Activated CD8-positive, alpha-beta memory T cell treated with anti-CD3 and anti-CD28 coated beads, Interleukin-2, amount 10 ng/mL, durations not matched to agents 7 days and 5 days (primary cell): ENCODE results near the gene IL1F10. TPM values are rescaled to one million over a fixed set of nuclear protein-coding genes. Genes with fewer than 3 reads are reported as not detected.

Experiments used
- ATAC-seq: fragments of 150-1000 bp; cut with Tn5 transposase; one replicate; pipeline ENCODE4 v1.10.0; 2021; ENCODE audit warnings: moderate library complexity
- CTCF ChIA-PET: fragments of 350-600 bp; sonication (Branson Sonifier 250); formaldehyde crosslinking; loops from one replicate; lab custom pipeline; 2021; ENCODE audit warnings: antibody characterized with exemption; lab: Charles Lee
- DNase-seq: peaks from one replicate; pipeline ENCODE4 v3.0.0-alpha.2; 2020
- H3K27ac Mint-ChIP-seq: one replicate; pipeline ENCODE4 v1.8.0; 2021; ENCODE audit warnings: mild to moderate bottlenecking, mixed read lengths
- H3K27me3 Mint-ChIP-seq: one replicate; pipeline ENCODE4 v1.8.0; 2021; ENCODE audit warnings: mixed read lengths
- H3K36me3 Mint-ChIP-seq: one replicate; pipeline ENCODE4 v1.8.0; 2021; ENCODE audit warnings: mild to moderate bottlenecking, mixed read lengths
- H3K4me1 Mint-ChIP-seq: one replicate; pipeline ENCODE4 v1.8.0; 2021; ENCODE audit warnings: mixed read lengths
- H3K4me3 Mint-ChIP-seq: one replicate; pipeline ENCODE4 v1.8.0; 2021; ENCODE audit warnings: mild to moderate bottlenecking, moderate library complexity, mixed read lengths
- H3K9me3 Mint-ChIP-seq: one replicate; pipeline ENCODE4 v1.8.0; 2022; ENCODE audit warnings: low read depth, mixed read lengths
- total RNA-seq, 2 experiments: library from RNA; stranded (reverse); gene quantifications; one replicate each; pipeline ENCODE4 v1.2.3, GENCODE V29; 2021

The IL1F10 gene
- total RNA-seq, 2 experiments from 2014 or later, result not detected

DNA sequence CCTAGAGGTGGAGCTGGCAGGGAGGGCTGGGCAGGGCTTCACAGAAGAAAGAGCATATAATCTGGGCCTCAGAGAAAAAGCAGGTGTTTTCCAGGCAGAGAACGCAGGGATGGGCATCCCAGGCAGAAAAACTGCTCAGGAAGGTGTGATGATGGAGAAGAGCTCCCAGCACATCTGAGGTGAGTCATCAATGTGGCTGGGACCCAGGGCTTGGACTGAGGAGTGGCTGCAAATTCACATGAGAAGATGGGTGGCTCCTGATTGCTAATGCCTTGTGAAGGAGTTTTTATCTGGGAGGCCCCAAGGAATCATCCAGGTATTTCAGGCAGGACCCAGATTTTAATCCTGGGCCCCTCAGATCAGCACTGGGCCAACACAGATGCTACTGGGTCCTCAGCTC lies 10.2 kb downstream of the IL1F10 start:
- H3K4me3 Mint-ChIP-seq, result no peak overlapping the region
- H3K27me3 Mint-ChIP-seq, result no peaks in the 10 kb centered on the region
- H3K9me3 Mint-ChIP-seq, result no peaks in the 10 kb centered on the region
- no peak overlapping the region for H3K27ac Mint-ChIP-seq
- CTCF ChIA-PET, result interaction anchor here (1.0 to 12.6 kb wide), 5 partner anchors 12 to 313 kb away, joined by 3 to 182 read pairs (median 12); no protein-coding TSS in a partner anchor
- H3K4me1 Mint-ChIP-seq, result peaks cover 19% of the 10 kb centered on the region
- H3K36me3 Mint-ChIP-seq, result no peaks in the 10 kb centered on the region
- no peak for DNase-seq
- ATAC-seq, result no peak

- ATAC-seq, result no peak
- peaks cover 4% of the 10 kb centered on the region for H3K27me3 Mint-ChIP-seq
- CTCF ChIA-PET, result interaction anchor here (1.0 to 12.6 kb wide), 7 partner anchors 11 to 312 kb away, joined by 3 to 182 read pairs (median 12); no protein-coding TSS in a partner anchor
- H3K9me3 Mint-ChIP-seq, result no peaks in the 10 kb centered on the region
- no peak overlapping the region for H3K27ac Mint-ChIP-seq
- H3K4me3 Mint-ChIP-seq, result no peak overlapping the region
- H3K36me3 Mint-ChIP-seq, result no peaks in the 10 kb centered on the region
- peaks cover 19% of the 10 kb centered on the region for H3K4me1 Mint-ChIP-seq
- DNase-seq, result no peak
These were observed 10.6 kb downstream of the IL1F10 start for GRCh38 chr2:113078350-113078839.

- Mint-ChIP-seq H3K4me1 (peaks cover 18% of the 10 kb centered on the region), H3K36me3 (no peaks in the 10 kb centered on the region)
- ATAC-seq, result no peak
These were observed 11.4 kb downstream of the IL1F10 start for GRCh38 chr2:113079131-113079530.

DNA sequence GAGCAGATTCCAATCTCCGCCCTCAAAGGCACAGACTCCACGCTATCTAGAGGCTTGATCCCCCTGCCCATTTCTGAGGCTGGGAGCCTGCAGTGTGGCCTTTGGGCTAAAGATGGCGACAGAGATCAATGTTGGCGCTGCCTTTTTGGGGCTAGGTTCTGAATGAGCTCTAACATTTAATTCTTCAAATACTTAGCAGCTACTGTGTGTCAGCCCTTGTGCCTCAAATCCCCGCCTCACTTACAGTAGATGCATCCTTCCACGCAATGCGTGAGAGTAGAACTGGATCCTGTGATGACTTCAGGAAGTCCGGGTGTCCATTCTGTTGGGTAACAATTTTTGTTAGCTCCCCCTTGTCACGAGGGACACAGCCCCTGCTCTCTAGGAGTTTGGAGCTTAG lies 12.4 kb downstream of the IL1F10 start:
- H3K36me3 Mint-ChIP-seq, result no peaks in the 10 kb centered on the region
- H3K27ac Mint-ChIP-seq, result no peak overlapping the region
- peak; percentile 74 for ATAC-seq
- H3K4me3 Mint-ChIP-seq, result no peak overlapping the region
- peaks cover 13% of the 10 kb centered on the region for H3K4me1 Mint-ChIP-seq
- DNase-seq, result peak; percentile 68
- no peaks in the 10 kb centered on the region for H3K9me3 Mint-ChIP-seq
- H3K27me3 Mint-ChIP-seq, result peaks cover 5% of the 10 kb centered on the region
- CTCF ChIA-PET, result interaction anchor here (0.6 to 12.6 kb wide), 50 partner anchors 10 to 310 kb away, joined by 3 to 182 read pairs (median 4); partner anchors contain the start of genes IL1F10 and PSD4

More at GRCh38 chr2:113079131-113079530, 11.4 kb downstream of the IL1F10 start:
- no peak overlapping the region for H3K4me3 Mint-ChIP-seq
- CTCF ChIA-PET, result interaction anchor here (1.0 to 12.6 kb wide), 24 partner anchors 10 to 311 kb away, joined by 3 to 182 read pairs (median 8); partner anchors contain the start of genes IL1F10 and PSD4
- peaks cover 4% of the 10 kb centered on the region for H3K27me3 Mint-ChIP-seq
- no peaks in the 10 kb centered on the region for H3K9me3 Mint-ChIP-seq
- DNase-seq, result no peak
- H3K27ac Mint-ChIP-seq, result no peak overlapping the region

DNA sequence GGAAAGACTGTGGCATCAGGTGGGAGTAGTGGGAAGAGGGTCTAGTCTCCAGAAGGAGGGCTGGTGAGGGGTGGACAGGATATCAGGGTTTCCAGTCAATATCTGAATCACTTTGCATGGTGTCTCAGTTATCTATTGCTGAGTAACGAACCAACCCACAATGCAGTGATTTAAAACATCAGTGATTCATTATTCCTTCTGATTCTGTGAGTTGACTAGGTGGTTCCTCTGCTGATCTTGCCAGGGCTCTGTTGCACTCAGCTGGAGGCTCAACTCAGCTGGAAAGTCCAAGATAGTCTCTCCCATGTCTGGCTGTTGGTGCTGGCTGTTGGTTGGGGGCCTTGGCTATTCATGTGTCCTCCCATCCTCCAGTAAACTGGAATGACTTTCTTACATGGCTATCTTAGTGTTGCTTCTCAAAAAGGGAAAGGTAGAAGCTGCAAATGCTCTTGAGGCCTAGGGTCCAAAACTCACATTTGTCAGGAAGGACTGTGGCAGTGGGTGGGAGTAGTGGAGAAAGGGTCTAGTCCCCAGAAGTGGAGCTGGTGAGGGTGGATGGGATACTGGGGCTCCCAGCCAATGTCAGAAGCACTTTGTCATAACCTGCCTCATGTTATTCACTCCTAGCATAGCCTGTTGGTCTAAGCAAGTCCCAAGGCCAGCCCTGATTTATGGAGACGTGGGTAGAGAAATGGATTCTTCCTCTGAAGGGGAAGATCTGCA lies 13.9 kb downstream of the IL1F10 start:
- H3K27ac Mint-ChIP-seq, result no peak overlapping the region
- ATAC-seq, result no peak
- no peaks in the 10 kb centered on the region for H3K9me3 Mint-ChIP-seq
- peaks cover 13% of the 10 kb centered on the region for H3K4me1 Mint-ChIP-seq
- H3K27me3 Mint-ChIP-seq, result peaks cover 7% of the 10 kb centered on the region
- no peak for DNase-seq
- H3K4me3 Mint-ChIP-seq, result no peak overlapping the region
- no peaks in the 10 kb centered on the region for H3K36me3 Mint-ChIP-seq
- CTCF ChIA-PET, result interaction anchor here (3.2 to 12.6 kb wide), 4 partner anchors 9 to 117 kb away, joined by 10 to 182 read pairs (median 28); no protein-coding TSS in a partner anchor

DNA sequence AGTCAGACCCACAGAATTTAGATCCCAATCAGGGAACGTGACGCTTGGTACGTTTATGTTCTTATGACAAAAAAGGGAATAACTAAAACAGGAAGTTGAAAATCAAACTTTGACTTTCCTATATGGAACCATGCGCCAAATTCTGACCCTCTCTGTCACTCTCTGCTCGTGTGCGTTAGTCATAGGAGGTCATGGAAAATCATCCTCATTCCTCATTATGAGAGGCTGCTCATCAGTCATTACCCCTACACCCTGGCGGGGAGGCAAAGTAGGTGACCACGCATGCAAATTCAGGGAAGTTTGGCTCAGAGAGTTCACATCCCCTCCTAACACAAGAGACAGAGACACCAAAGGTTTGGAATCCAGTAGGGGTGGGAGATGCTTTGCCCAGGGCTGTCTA lies 15.5 kb downstream of the IL1F10 start:
- H3K9me3 Mint-ChIP-seq, result no peaks in the 10 kb centered on the region
- peaks cover 7% of the 10 kb centered on the region for H3K27me3 Mint-ChIP-seq
- H3K4me1 Mint-ChIP-seq, result peaks cover 12% of the 10 kb centered on the region
- ATAC-seq (no peak), DNase-seq (no peak)
- H3K27ac Mint-ChIP-seq, result no peak overlapping the region
- CTCF ChIA-PET, result interaction anchor here (1.4 to 12.6 kb wide), 3 partner anchors 15 to 121 kb away, joined by 3 to 182 read pairs (median 6); no protein-coding TSS in a partner anchor
- peaks cover 3% of the 10 kb centered on the region for H3K36me3 Mint-ChIP-seq
- H3K4me3 Mint-ChIP-seq, result no peak overlapping the region

- Mint-ChIP-seq H3K4me1 (peaks cover 12% of the 10 kb centered on the region), H3K36me3 (peaks cover 3% of the 10 kb centered on the region), H3K9me3 (no peaks in the 10 kb centered on the region), H3K27me3 (peaks cover 7% of the 10 kb centered on the region), H3K4me3 (no peak overlapping the region), H3K27ac (no peak overlapping the region)
- DNase-seq, result no peak
- ATAC-seq, result peak; percentile 56
- CTCF ChIA-PET, result interaction anchor here (0.5 to 12.6 kb wide), 12 partner anchors 8 to 120 kb away, joined by 3 to 182 read pairs (median 6); no protein-coding TSS in a partner anchor
These were observed 16.7 kb downstream of the IL1F10 start for GRCh38 chr2:113084249-113085000.

DNA sequence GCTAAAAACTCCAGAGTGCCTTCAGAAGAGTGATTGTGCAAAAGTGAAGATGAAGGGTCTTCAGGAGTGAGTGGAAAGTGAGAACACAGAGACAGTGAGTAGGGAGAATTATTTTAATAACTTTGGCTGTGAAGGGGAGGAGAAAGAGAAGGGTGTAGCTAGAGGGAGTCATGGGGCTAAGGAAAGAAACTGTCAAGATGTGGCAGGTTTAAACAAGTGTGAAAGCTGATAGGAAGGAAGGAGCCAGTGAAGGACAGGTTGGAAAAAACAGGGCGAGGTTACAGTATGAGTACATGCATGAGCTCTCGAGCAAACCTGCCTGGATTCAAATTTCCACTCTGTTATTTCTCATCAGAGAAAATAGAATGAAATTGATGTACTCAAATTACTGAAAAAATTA lies 17.8 kb downstream of the IL1F10 start:
- Mint-ChIP-seq H3K27ac (no peak overlapping the region), H3K4me1 (peaks cover 12% of the 10 kb centered on the region), H3K36me3 (peaks cover 3% of the 10 kb centered on the region), H3K4me3 (no peak overlapping the region), H3K27me3 (peaks cover 7% of the 10 kb centered on the region), H3K9me3 (no peaks in the 10 kb centered on the region)
- ATAC-seq (no peak), DNase-seq (no peak)
- CTCF ChIA-PET, result interaction anchor here (0.9 to 12.6 kb wide), 11 partner anchors 8 to 164 kb away, joined by 3 to 182 read pairs (median 6); no protein-coding TSS in a partner anchor

DNA sequence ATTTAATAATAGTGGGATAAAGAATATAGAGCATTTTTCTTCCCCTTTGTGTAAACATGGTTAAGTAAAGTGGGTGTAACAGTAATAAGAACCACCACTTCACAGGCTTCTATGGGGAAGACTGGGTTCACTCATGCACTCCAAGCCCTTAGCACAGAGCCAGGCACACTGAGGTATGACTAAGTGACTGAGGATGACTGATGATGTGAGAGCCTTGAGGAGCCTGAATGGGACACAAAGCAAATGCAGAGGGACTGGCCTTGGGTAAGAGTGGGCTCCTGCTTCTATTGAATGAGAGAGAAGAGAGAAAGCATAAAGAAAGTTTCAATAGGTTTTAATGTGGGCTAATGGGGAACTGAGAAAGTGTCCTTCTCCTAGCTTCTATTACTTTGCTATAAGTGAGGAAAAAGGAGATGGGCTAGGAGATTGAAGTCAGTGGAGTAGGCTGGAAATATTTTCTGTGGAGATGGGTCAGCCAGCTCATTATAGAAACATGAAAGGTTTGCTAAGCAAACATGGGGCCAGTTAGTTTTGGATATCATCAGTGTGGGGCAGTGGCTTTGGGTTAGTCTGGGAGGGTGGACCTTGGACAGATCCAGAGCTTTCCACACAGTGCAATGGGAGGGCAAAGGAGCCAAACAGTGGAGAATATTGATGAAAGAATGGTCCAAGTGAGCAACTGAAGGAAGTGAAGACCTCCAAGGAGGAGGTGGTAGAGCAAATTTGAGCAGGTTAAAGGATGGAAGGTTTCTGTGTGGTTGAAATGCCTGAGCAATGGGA lies 20.6 kb downstream of the IL1F10 start:
- Mint-ChIP-seq H3K4me1 (peaks cover 12% of the 10 kb centered on the region), H3K27ac (no peak overlapping the region), H3K27me3 (peaks cover 4% of the 10 kb centered on the region), H3K4me3 (no peak overlapping the region), H3K36me3 (peaks cover 3% of the 10 kb centered on the region), H3K9me3 (no peaks in the 10 kb centered on the region)
- CTCF ChIA-PET, result interaction anchor here (0.8 to 5.2 kb wide), 5 partner anchors 8 to 50 kb away, joined by 3 to 25 read pairs (median 7); no protein-coding TSS in a partner anchor
- DNase-seq, result no peak
- ATAC-seq, result no peak

- CTCF ChIA-PET, result interaction anchor here (0.7 to 5.2 kb wide), 11 partner anchors 10 to 280 kb away, joined by 3 to 25 read pairs (median 4); no protein-coding TSS in a partner anchor
- Mint-ChIP-seq H3K4me1 (peaks cover 9% of the 10 kb centered on the region), H3K27me3 (peaks cover 4% of the 10 kb centered on the region), H3K36me3 (peaks cover 12% of the 10 kb centered on the region), H3K9me3 (peaks cover 5% of the 10 kb centered on the region), H3K4me3 (no peak overlapping the region), H3K27ac (no peak overlapping the region)
- ATAC-seq, result peak; percentile 78
- DNase-seq, result peak; percentile 64
These were observed 22.1 kb downstream of the IL1F10 start for GRCh38 chr2:113089916-113090315.

GRCh38 chr2:113091231-113091896 lies 23.6 kb downstream of the IL1F10 start:
- no peak for ATAC-seq
- peaks cover 9% of the 10 kb centered on the region for H3K9me3 Mint-ChIP-seq
- H3K36me3 Mint-ChIP-seq, result peaks cover 18% of the 10 kb centered on the region
- no peak for DNase-seq
- H3K27ac Mint-ChIP-seq, result no peak overlapping the region
- CTCF ChIA-PET, result interaction anchor here (5.2 kb wide), 1 partner anchor 11 kb away, joined by 25 read pairs; no protein-coding TSS in a partner anchor
- no peak overlapping the region for H3K4me3 Mint-ChIP-seq
- no peaks in the 10 kb centered on the region for H3K4me1 Mint-ChIP-seq
- no peaks in the 10 kb centered on the region for H3K27me3 Mint-ChIP-seq
